Kidney (tissue), 14 donors: ENCODE results near the gene SH3PXD2B. TPM values are rescaled to one million over a fixed set of nuclear protein-coding genes. Genes with fewer than 3 reads are reported as not detected.

Experiments
- DNase-seq, 5 donors: peaks; one replicate each; pipeline ENCODE4 v3.0.0-alpha.2; 2013 to 2020
- FAIRE-seq: peaks from 2 replicates; lab custom pipeline; 2012; peaks lifted over from hg19 to GRCh38; lab: Jason Lieb, UNC
- H3K27ac ChIP-seq, 2 donors: one replicate each; pipeline ENCODE4 v1.7.0; 2013; ENCODE audit warnings: low read depth in 2 of 2, low read length in 2 of 2, inconsistent platforms in 1 of 2
- H3K27me3 ChIP-seq: one replicate; pipeline ENCODE4 v1.7.1; 2013; ENCODE audit warnings: low read length, inconsistent platforms; ENCODE audit not compliant: control insufficient read depth, insufficient read depth
- H3K36me3 ChIP-seq, 3 donors: one replicate each; pipeline versions ENCODE4 v1.7.0 to v1.7.1; 2013; ENCODE audit warnings: low read length in 3 of 3, control low read depth in 1 of 3, inconsistent platforms in 1 of 3; ENCODE audit not compliant: insufficient read depth in 3 of 3, control insufficient read depth in 2 of 3
- H3K4me1 ChIP-seq, 3 donors: one replicate each; pipeline versions ENCODE4 v1.7.0 to v1.7.1; 2013; ENCODE audit warnings: low read length in 3 of 3, inconsistent platforms in 1 of 3, low read depth in 1 of 3; ENCODE audit not compliant: control insufficient read depth in 2 of 3, insufficient read depth in 2 of 3
- H3K4me3 ChIP-seq, 3 donors: one replicate each; pipeline versions ENCODE4 v1.7.0 to v1.8.1; 2013; ENCODE audit warnings: low read length in 3 of 3, control low read depth in 1 of 3, inconsistent platforms in 1 of 3
- H3K9ac ChIP-seq, 3 donors: one replicate each; pipeline versions ENCODE4 v1.7.0 to v1.7.1; 2013; ENCODE audit warnings: low read length in 3 of 3, control low read depth in 1 of 3, inconsistent platforms in 1 of 3
- H3K9me3 ChIP-seq, 3 donors: one replicate each; pipeline versions ENCODE4 v1.7.0 to v1.7.1; 2013; ENCODE audit warnings: low read length in 3 of 3, control low read depth in 1 of 3, inconsistent platforms in 1 of 3; ENCODE audit not compliant: control insufficient read depth in 2 of 3, insufficient read depth in 1 of 3
- CTCF ChIP-seq: IDR thresholded peaks from 3 replicates; pipeline ENCODE4 v1.5.1; 2012; ENCODE audit warnings: mild to moderate bottlenecking, moderate library complexity, borderline replicate concordance; ENCODE audit not compliant: insufficient read depth; ENCODE audit errors: extremely low read depth
- intact Hi-C: fragments of 100-400 bp; cut with DNase I; formaldehyde crosslinking; loops from one replicate; pipeline ENCODE4 v1.11.1; 2022
- polyA plus RNA-seq: library from polyadenylated mRNA; stranded (reverse); fragments of 350-450 nt; fragmentation: Illumina TruSeq; extraction: RNeasy Lipid Tissue Mini Kit (QIAGEN cat#74804); gene quantifications from one replicate; pipeline ENCODE4 v1.2.3, GENCODE V29; 2014; ENCODE audit warnings: low read depth, low replicate concordance; ENCODE audit not compliant: insufficient read depth
- total RNA-seq: library from RNA; stranded (reverse); fragmentation: NEBNext Ultra II Directional; extraction: Animal tissue kit (Norgen Biotek cat#: 25700); gene quantifications from one replicate; pipeline ENCODE4 v1.2.1, GENCODE V29; 2021
- donor health status: control.
- donor health status: control.
- donor health status: control.
- donor health status: control.
- donor health status: control.
- donor health status: DM: yes; HTN: yes; CAD: no.
- donor health status: Normal renal cell carcinoma (clear cell type).

Gene SH3PXD2B
- total and polyA plus RNA-seq, 2 donors from 2014 or later, result 3.1 to 22.8 TPM

DNA sequence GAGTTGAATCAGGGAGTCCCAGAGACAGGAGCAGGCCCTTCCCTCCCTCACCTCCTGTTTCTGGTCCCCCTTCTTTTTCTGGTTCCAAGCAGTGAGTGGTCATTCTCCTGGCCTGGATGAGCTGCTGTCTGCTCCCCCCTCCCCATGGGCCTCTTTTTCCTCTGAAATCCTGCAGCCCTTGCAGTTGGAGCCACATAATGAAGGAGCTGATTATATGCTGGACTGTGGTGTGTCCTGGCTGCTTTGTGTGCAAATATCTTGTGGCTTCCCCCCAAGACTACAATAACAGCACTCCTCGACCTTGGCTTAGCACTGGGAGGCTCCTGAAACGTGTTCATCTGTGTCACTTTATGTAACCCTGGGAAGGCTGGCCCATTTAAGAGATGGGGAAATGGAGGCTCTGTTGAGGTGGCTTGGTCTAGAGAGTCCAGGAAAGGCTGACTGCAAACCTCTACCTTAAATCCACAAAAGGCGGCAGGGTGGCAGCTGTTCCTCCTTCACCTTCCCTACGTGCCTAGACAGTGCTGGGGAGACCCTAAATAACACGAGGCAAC lies 69.2 kb downstream of the SH3PXD2B start:
- Histone ChIP-seq H3K4me1 (no peaks in the 10 kb centered on the region), H3K27ac (no peak overlapping the region), H3K36me3 (no peaks in the 10 kb centered on the region), H3K27me3 (no peaks in the 10 kb centered on the region), H3K9me3 (no peaks in the 10 kb centered on the region), H3K4me3 (no peak overlapping the region), H3K9ac (no peak overlapping the region)
- DNase-seq, result no peak
- intact Hi-C loops, result no loop called here
- TF ChIP-seq CTCF, result no peak
- no peak for FAIRE-seq

- Histone ChIP-seq H3K36me3 (no peaks in the 10 kb centered on the region), H3K27ac (no peak overlapping the region), H3K27me3 (no peaks in the 10 kb centered on the region), H3K4me3 (no peak overlapping the region), H3K9me3 (no peaks in the 10 kb centered on the region), H3K4me1 (no peaks in the 10 kb centered on the region), H3K9ac (no peak overlapping the region)
- intact Hi-C loops, result no loop called here
- FAIRE-seq (no peak), DNase-seq (no peak)
- no peak for TF ChIP-seq CTCF
Observed at GRCh38 chr5:172383191-172383802, 71.0 kb downstream of the SH3PXD2B start.

DNA sequence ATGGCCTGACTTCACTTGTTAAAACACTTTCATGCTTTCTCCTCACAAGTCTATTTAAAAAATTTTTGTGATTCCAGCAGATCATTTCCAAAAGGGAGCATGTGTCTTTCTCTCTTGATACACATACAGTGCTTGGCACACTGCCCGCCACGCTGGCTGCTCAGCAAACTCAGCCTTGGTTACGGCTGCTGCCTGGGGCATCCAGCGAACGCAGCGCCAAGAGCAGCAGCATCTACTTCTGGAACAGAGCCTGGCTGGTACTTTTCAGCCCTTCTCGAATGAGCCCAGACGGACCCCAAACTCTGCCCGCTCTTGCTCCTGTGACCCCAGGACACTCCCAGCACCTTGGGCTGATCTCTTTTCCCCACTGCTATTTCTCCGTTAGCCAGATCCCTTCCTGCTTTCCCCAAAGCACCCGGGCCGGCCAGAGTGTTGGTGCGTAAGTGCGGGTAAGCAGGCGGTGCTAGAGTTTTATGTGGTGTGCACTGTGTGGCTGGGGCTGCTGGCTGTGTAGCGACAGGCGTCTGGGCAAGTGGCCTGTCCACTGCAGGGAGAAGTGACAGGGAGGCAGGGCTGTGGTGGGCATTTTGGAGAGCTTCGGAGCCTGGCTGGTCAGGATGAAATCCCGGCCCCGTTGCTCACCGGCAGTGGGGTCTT lies 73.2 kb downstream of the SH3PXD2B start:
- Histone ChIP-seq H3K4me1 (no peaks in the 10 kb centered on the region), H3K27ac (no peak overlapping the region), H3K9ac (no peak overlapping the region), H3K4me3 (no peak overlapping the region), H3K27me3 (no peaks in the 10 kb centered on the region), H3K9me3 (no peaks in the 10 kb centered on the region), H3K36me3 (no peaks in the 10 kb centered on the region)
- DNase-seq (peak in 2 of 5 donors; percentile 18 to 79), FAIRE-seq (no peak)
- intact Hi-C loops, result no loop called here
- no peak for TF ChIP-seq CTCF
